Measurements from ENCODE around the gene PRAMEF6.
"Not testable (repeated sequence)": the region's sequence is repeated elsewhere in the genome, so short reads cannot be mapped to it uniquely, and the experiment has no call there.

PRAMEF6 gene

GRCh38 chr1:12947480-12947879, at the start of gene PRAMEF6:
Gene PRAMEF6 (minus strand): TSS chr1:12947580. CDS start chr1:12942518, 5,062 bp downstream.
- DNase-seq: not testable (repeated sequence)

- DNase-seq: not testable (repeated sequence)
Observed at GRCh38 chr1:12924368-12924767, 23.0 kb downstream of the PRAMEF6 start.

GRCh38 chr1:12921749-12922148, 25.6 kb downstream of the PRAMEF6 start:
- not testable (repeated sequence) for DNase-seq

GRCh38 chr1:12916310-12916709, 31.1 kb downstream of the PRAMEF6 start, which contains the start of gene PRAMEF7:
Gene PRAMEF7 (plus strand): TSS chr1:12916610. CDS start chr1:12917693, 1,083 bp downstream.
- DNase-seq: not testable (repeated sequence)

- not testable (repeated sequence) for DNase-seq
Observed at GRCh38 chr1:12903793-12904572, 43.4 kb downstream of the PRAMEF6 start.

GRCh38 chr1:12899186-12899585, 48.2 kb downstream of the PRAMEF6 start:
- not testable (repeated sequence) for DNase-seq

- DNase-seq: not testable (repeated sequence)
Observed at GRCh38 chr1:12898170-12898569, 49.2 kb downstream of the PRAMEF6 start, which contains the start of gene PRAMEF10. Gene PRAMEF10 (minus strand): TSS chr1:12898270. CDS start chr1:12895847, 2,423 bp downstream.
